K562 (cell line): ENCODE data around the gene LIMS2. TPM values are rescaled to one million over a fixed set of nuclear protein-coding genes. Genes with fewer than 3 reads are reported as not detected.
A peak's percentile ranks its signal among the peaks of the same experiment; 100 is the strongest.

Experiments used
- CCAR2 ChIP-seq: fragments of 200-400 bp; formaldehyde crosslinking; IDR thresholded peaks from 2 replicates; pipeline ENCODE4 v1.6.1; 2017; ENCODE audit warnings: mild to moderate bottlenecking, low read depth, low read length
- CHD4 ChIP-seq: fragments of 200-600 bp; sonication (generic); IDR thresholded peaks from 3 replicates; pipeline ENCODE4 v1.6.1; 2012; ENCODE audit warnings: low read depth, mild to moderate bottlenecking, mixed read lengths, low read length, inconsistent platforms; ENCODE audit not compliant: insufficient read depth, insufficient replicate concordance, poor library complexity, severe bottlenecking
- CREM ChIP-seq: IDR thresholded peaks from 2 replicates; pipeline ENCODE4 v1.6.1; 2014; ENCODE audit warnings: antibody characterized with exemption, low read depth
- ETS1 ChIP-seq: conservative IDR thresholded peaks from 2 replicates; pipeline ENCODE4 v1.6.1; 2011; ENCODE audit warnings: low read depth, mild to moderate bottlenecking, low read length; ENCODE audit not compliant: control insufficient read depth
- ETV6 ChIP-seq, 3 experiments: fragments of 150-350 bp in 1 of 3; sonication (generic) in 1 of 3; formaldehyde crosslinking in 1 of 3; IDR thresholded peaks; 2 replicates each; pipeline versions ENCODE4 v1.6.1 to v1.8.0; 2014 to 2022; ENCODE audit warnings: borderline replicate concordance in 2 of 3, low read depth in 2 of 3, antibody characterized with exemption in 1 of 3, low read length in 1 of 3, mild to moderate bottlenecking in 1 of 3, missing genetic modification reagents in 1 of 3
- GABPA ChIP-seq: fragments of 200-800 bp; sonication (Bioruptor generic); conservative IDR thresholded peaks from 2 replicates; pipeline ENCODE4 v1.6.1; 2016; ENCODE audit warnings: low read depth, missing genetic modification characterization, missing compliant biosample characterization
- HNRNPL ChIP-seq: fragments of 200-400 bp; formaldehyde crosslinking; IDR thresholded peaks from 2 replicates; pipeline ENCODE4 v1.6.1; 2017; ENCODE audit warnings: low read depth, mild to moderate bottlenecking, low read length
- KLF16 ChIP-seq: IDR thresholded peaks from 2 replicates; pipeline ENCODE4 v1.6.1; 2016; ENCODE audit warnings: antibody characterized with exemption
- NFIC ChIP-seq: fragments of 450-650 bp; IDR thresholded peaks from 2 replicates; pipeline ENCODE4 v1.6.1; 2017; ENCODE audit warnings: mild to moderate bottlenecking, inconsistent platforms
- NONO ChIP-seq, 2 experiments: fragments of 200-400 bp in 1 of 2; fragments of 450-650 bp in 1 of 2; formaldehyde crosslinking in 1 of 2; IDR thresholded peaks; 2 replicates each; pipeline ENCODE4 v1.6.1; 2017; ENCODE audit warnings: low read depth in 2 of 2, mild to moderate bottlenecking in 2 of 2, moderate library complexity in 2 of 2, low read length in 1 of 2
- RAD21 ChIP-seq, 2 experiments: fragments of 250-450 bp in 1 of 2; fragments of 450-650 bp in 1 of 2; sonication (Bioruptor Pico) in 1 of 2; formaldehyde crosslinking in 1 of 2; IDR thresholded peaks in 1 of 2; conservative IDR thresholded peaks in 1 of 2; 2 replicates each; pipeline versions ENCODE4 v1.4.0 to v1.8.0; 2020 to 2022; ENCODE audit warnings: mild to moderate bottlenecking in 2 of 2, moderate library complexity in 1 of 2
- RFX7 ChIP-seq: fragments of 250-450 bp; sonication (Bioruptor Pico); IDR thresholded peaks from 2 replicates; pipeline ENCODE4 v1.5.1; 2021; ENCODE audit warnings: mild to moderate bottlenecking
- SETDB1 ChIP-seq: IDR thresholded peaks from one replicate; pipeline ENCODE4 v1.6.1; 2012; ENCODE audit warnings: low read length, control low read depth, inconsistent platforms
- SIN3B ChIP-seq: fragments of 450-650 bp; IDR thresholded peaks from 2 replicates; pipeline ENCODE4 v1.6.1; 2017; ENCODE audit warnings: low read depth, mild to moderate bottlenecking, moderate library complexity
- UBTF ChIP-seq, 2 experiments: IDR thresholded peaks; 2 replicates each; pipeline ENCODE4 v1.6.1; 2012; ENCODE audit warnings: improper control_type of control experiment in 2 of 2, low read depth in 2 of 2, low read length in 2 of 2, borderline replicate concordance in 1 of 2
- ZNF232 ChIP-seq: sonication (generic); formaldehyde crosslinking; IDR thresholded peaks from 2 replicates; pipeline ENCODE4 v1.8.0; 2022; ENCODE audit warnings: mild to moderate bottlenecking, missing genetic modification reagents
- polyA plus RNA-seq, 8 experiments: library from polyadenylated mRNA; depleted of rRNA in 4 of 8; stranded (reverse) in 5 of 8; unstranded in 3 of 8; fragments of >200 nt; fragmentation: Nextera tagmentation in 2 of 8; fragmentation: Illumina TruSeq in 1 of 8; extraction: Ambion mirVana in 2 of 8; extraction: Trizol in 1 of 8; gene quantifications; 2 replicates each; pipeline versions ENCODE4 v1.2.1 to v1.2.3, GENCODE V29; 2011 to 2014; ENCODE audit warnings: inconsistent platforms in 1 of 8, missing spikeins in 1 of 8
- total RNA-seq, 7 experiments: library from RNA; depleted of rRNA in 6 of 7; stranded (reverse); fragments of >200 nt in 6 of 7; fragmentation: Illumina TruSeq in 2 of 7; extraction: Trizol in 2 of 7; gene quantifications; 2 replicates each; pipeline versions ENCODE4 v1.2.1 to v1.2.3, GENCODE V29; 2011 to 2021; ENCODE audit warnings: low replicate concordance in 1 of 7
- TF ChIP-seq, protein P1 (sequence below): fragments of 250-450 bp; sonication (Bioruptor Pico); IDR thresholded peaks from 2 replicates; pipeline ENCODE4 v1.5.0; 2021

The LIMS2 gene
- total and polyA plus RNA-seq, 9 of the 15 experiments (the other 6 are each of a cell fraction or from before 2014, with no cell fraction given) = 0.04 to 0.22 TPM; not detected in 7

GRCh38 chr2:127701651-127702394 lies 26.5 kb upstream of the LIMS2 start (continued):
- TF ChIP-seq NFIC (peak; percentile 33; the same call in 1 of the 2 replicates), KLF16 (no peak), SIN3B (peak; percentile 73; the same call in 1 of the 2 replicates), RFX7 (no peak), GABPA (tag) (peak; percentile 81), CREM (peak; percentile 39), CCAR2 (no peak), HNRNPL (peak; percentile 26; the same call in 1 of the 2 replicates), ZNF232 (CRISPR knock-in tag) (0 out of 2 replicates have a peak, but pooled peaks have one; percentile 57), NONO (IDR thresholded peaks at IDR 0.05; ENCODE audit: low read depth in 2 of 2, low read length in 1 of 2) (peak in 1 of 2 experiments; percentile 42; a peak in 2 of 4 replicates), CHD4 (no peak), RAD21 (CRISPR knock-in tag; conservative IDR thresholded peaks at IDR 0.05 in 1 of 2, IDR thresholded peaks at IDR 0.05 in 1 of 2) (peak in 1 of 2 experiments; percentile 23; a peak in 1 of 4 replicates), UBTF (IDR thresholded peaks at IDR 0.05; ENCODE audit: borderline replicate concordance in 1 of 2, low read depth in 2 of 2, low read length in 2 of 2) (peak; percentile 95 to 97; a peak in 3 of 4 replicates), ETS1 (peak; percentile 61; the same call in 1 of the 2 replicates), ETV6 (IDR thresholded peaks at IDR 0.05; ENCODE audit: borderline replicate concordance in 1 of 2, low read depth in 2 of 2, low read length in 1 of 2) (no peak), ETV6 (CRISPR knock-in tag; IDR thresholded peaks at IDR 0.05; ENCODE audit: borderline replicate concordance) (0 out of 2 replicates have a peak, but pooled peaks have one; percentile 70), SETDB1 (no peak)
- TF ChIP-seq, protein P1, sequence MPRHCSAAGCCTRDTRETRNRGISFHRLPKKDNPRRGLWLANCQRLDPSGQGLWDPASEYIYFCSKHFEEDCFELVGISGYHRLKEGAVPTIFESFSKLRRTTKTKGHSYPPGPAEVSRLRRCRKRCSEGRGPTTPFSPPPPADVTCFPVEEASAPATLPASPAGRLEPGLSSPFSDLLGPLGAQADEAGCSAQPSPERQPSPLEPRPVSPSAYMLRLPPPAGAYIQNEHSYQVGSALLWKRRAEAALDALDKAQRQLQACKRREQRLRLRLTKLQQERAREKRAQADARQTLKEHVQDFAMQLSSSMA (CRISPR knock-in tag) = peak; percentile 79; the same call in 1 of the 2 replicates
